Prostate gland (tissue), 2 donors: ENCODE results near the gene IQCC. TPM values are rescaled to one million over a fixed set of nuclear protein-coding genes. Genes with fewer than 3 reads are reported as not detected.

Source experiments
- DNase-seq: peaks from one replicate; pipeline ENCODE4 v3.0.0-alpha.2; 2019; ENCODE audit warnings: low spot score
- H3K27ac ChIP-seq, 2 donors: fragments of 200-600 bp; sonication (generic); 2 replicates each; pipeline ENCODE4 v1.5.1; 2017 to 2019
- H3K27me3 ChIP-seq: fragments of 200-600 bp; sonication (generic); replicated peaks from 2 replicates; pipeline ENCODE4 v1.5.1; 2019; ENCODE audit not compliant: insufficient read depth
- H3K36me3 ChIP-seq, 2 donors: fragments of 200-600 bp; sonication (generic); 1 replicate in 1 of 2; 2 replicates in 1 of 2; pipeline versions ENCODE4 v1.5.1 to v1.8.1; 2017 to 2019
- H3K4me1 ChIP-seq: fragments of 200-600 bp; sonication (generic); replicated peaks from 2 replicates; pipeline ENCODE4 v1.5.1; 2019
- H3K4me3 ChIP-seq, 2 donors: fragments of 200-600 bp; sonication (generic); 2 replicates each; pipeline ENCODE4 v1.5.1; 2017 to 2019
- H3K9me3 ChIP-seq: fragments of 200-600 bp; sonication (generic); 2 replicates; pipeline ENCODE4 v1.5.1; 2017
- POLR2A ChIP-seq: fragments of 450-650 bp; IDR thresholded peaks from one replicate; pipeline ENCODE4 v1.6.1; 2016; ENCODE audit warnings: antibody characterized with exemption, mild to moderate bottlenecking
- POLR2AphosphoS5 ChIP-seq: sonication (generic); formaldehyde crosslinking; IDR thresholded peaks from one replicate; pipeline ENCODE4 v1.6.1; 2017; ENCODE audit warnings: antibody characterized with exemption
- WGBS: methylation state at CpG from one replicate; pipeline ENCODE4 v1.1.5; 2018; 5-methylcytosine and 5-hydroxymethylcytosine counted together
- intact Hi-C: fragments of 100-400 bp; cut with DNase I; formaldehyde crosslinking; loops from one replicate; pipeline ENCODE4 v1.14.2; 2022
- total RNA-seq, 2 donors: library from RNA; depleted of rRNA; stranded (reverse); fragments of >200 nt; gene quantifications; one replicate each; pipeline ENCODE4 v1.1.0, GENCODE V29; 2016
- TF ChIP-seq, protein P1 (sequence below), 4 experiments: fragments of 200-600 bp in 2 of 4; fragments of 450-650 bp in 2 of 4; sonication (generic) in 2 of 4; IDR thresholded peaks; 1 replicate in 3 of 4; 2 replicates in 1 of 4; pipeline ENCODE4 v1.5.1; 2016 to 2019; ENCODE audit warnings: antibody characterized with exemption in 4 of 4, mild to moderate bottlenecking in 2 of 4, moderate library complexity in 2 of 4

IQCC gene
- total RNA-seq, 2 donors from 2014 or later: 5.2 to 5.6 TPM

- H3K4me1 ChIP-seq: no peaks in the 10 kb centered on the region
- no peaks in the 10 kb centered on the region for H3K27me3 ChIP-seq
- no peak overlapping the region for H3K4me3 ChIP-seq
- intact Hi-C loops: loop anchor here (5.0 kb wide), 2 partner anchors 60 to 110 kb away; no protein-coding TSS in a partner anchor
- no peaks in the 10 kb centered on the region for H3K36me3 ChIP-seq
- TF ChIP-seq POLR2AphosphoS5 (no peak), POLR2A (no peak)
- TF ChIP-seq, protein P1, sequence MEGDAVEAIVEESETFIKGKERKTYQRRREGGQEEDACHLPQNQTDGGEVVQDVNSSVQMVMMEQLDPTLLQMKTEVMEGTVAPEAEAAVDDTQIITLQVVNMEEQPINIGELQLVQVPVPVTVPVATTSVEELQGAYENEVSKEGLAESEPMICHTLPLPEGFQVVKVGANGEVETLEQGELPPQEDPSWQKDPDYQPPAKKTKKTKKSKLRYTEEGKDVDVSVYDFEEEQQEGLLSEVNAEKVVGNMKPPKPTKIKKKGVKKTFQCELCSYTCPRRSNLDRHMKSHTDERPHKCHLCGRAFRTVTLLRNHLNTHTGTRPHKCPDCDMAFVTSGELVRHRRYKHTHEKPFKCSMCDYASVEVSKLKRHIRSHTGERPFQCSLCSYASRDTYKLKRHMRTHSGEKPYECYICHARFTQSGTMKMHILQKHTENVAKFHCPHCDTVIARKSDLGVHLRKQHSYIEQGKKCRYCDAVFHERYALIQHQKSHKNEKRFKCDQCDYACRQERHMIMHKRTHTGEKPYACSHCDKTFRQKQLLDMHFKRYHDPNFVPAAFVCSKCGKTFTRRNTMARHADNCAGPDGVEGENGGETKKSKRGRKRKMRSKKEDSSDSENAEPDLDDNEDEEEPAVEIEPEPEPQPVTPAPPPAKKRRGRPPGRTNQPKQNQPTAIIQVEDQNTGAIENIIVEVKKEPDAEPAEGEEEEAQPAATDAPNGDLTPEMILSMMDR (IDR thresholded peaks at IDR 0.05): no peak
- no peaks in the 10 kb centered on the region for H3K9me3 ChIP-seq
- 43% methylated on average over 7 of the region's 7 CpGs for WGBS
- no peak for DNase-seq
- H3K27ac ChIP-seq: no peak overlapping the region
These were observed 36.9 kb downstream of the IQCC start for GRCh38 chr1:32242341-32242851.

- Histone ChIP-seq H3K4me1 (no peaks in the 10 kb centered on the region), H3K4me3 (no peak within 1 kb of the TSS), H3K9me3 (no peaks in the 10 kb centered on the region), H3K36me3 (no peaks in the 10 kb centered on the region), H3K27ac (peak within 1 kb of the TSS; percentile 22 to 48), H3K27me3 (no peaks in the 10 kb centered on the region)
- no peak for DNase-seq
- intact Hi-C loops: no loop called here
- 54% methylated on average over 3 of the region's 3 CpGs for WGBS
- no peak for TF ChIP-seq POLR2A
- TF ChIP-seq POLR2AphosphoS5: peak; percentile 51
These were observed 41.4 kb downstream of the IQCC start, which contains the start of gene FAM167B for GRCh38 chr1:32246888-32247273. Gene FAM167B, plus strand, starts transcription at chr1:32247222. Its CDS starts 200 bp downstream, at chr1:32247422.

GRCh38 chr1:32247452-32247851 is 42.0 kb downstream of the IQCC start:
- Histone ChIP-seq H3K27ac (peak overlapping the region; percentile 22 to 48), H3K27me3 (no peaks in the 10 kb centered on the region), H3K36me3 (no peaks in the 10 kb centered on the region), H3K4me1 (no peaks in the 10 kb centered on the region), H3K4me3 (no peak overlapping the region), H3K9me3 (no peaks in the 10 kb centered on the region)
- intact Hi-C loops: no loop called here
- WGBS: 85% methylated on average over 12 of the region's 12 CpGs
- DNase-seq: no peak
- TF ChIP-seq, protein P1 (IDR thresholded peaks at IDR 0.05): no peak
- TF ChIP-seq POLR2A: no peak
- no peak for TF ChIP-seq POLR2AphosphoS5

GRCh38 chr1:32247983-32248889 is 42.8 kb downstream of the IQCC start:
- 12% methylated on average over 27 of the region's 31 CpGs for WGBS
- no peaks in the 10 kb centered on the region for H3K36me3 ChIP-seq
- intact Hi-C loops: no loop called here
- TF ChIP-seq POLR2AphosphoS5 (no peak), POLR2A (no peak)
- TF ChIP-seq, protein P1 (IDR thresholded peaks at IDR 0.05): peak; percentile 52 to 82 (median 64)
- peak overlapping the region; percentile 22 to 48 for H3K27ac ChIP-seq
- no peaks in the 10 kb centered on the region for H3K27me3 ChIP-seq
- H3K4me1 ChIP-seq: no peaks in the 10 kb centered on the region
- peak; percentile 69 for DNase-seq
- H3K4me3 ChIP-seq: no peak overlapping the region
- no peaks in the 10 kb centered on the region for H3K9me3 ChIP-seq

- no peak overlapping the region for H3K27ac ChIP-seq
- peak; percentile 8 for TF ChIP-seq POLR2AphosphoS5
- TF ChIP-seq, protein P1 (IDR thresholded peaks at IDR 0.05): no peak
- H3K9me3 ChIP-seq: no peaks in the 10 kb centered on the region
- no peak overlapping the region for H3K4me3 ChIP-seq
- WGBS: 78% methylated on average over 9 of the region's 9 CpGs
- no peak for DNase-seq
- intact Hi-C loops: no loop called here
- no peaks in the 10 kb centered on the region for H3K36me3 ChIP-seq
- H3K4me1 ChIP-seq: no peaks in the 10 kb centered on the region
- H3K27me3 ChIP-seq: no peaks in the 10 kb centered on the region
These were observed 44.5 kb downstream of the IQCC start for GRCh38 chr1:32249831-32250525.
